Measurements from ENCODE around the gene WNK1.

- TF ChIP-seq CTCF (IDR thresholded peaks at IDR 0.05; ENCODE audit: insufficient read depth, low read depth, low read length) (no peak), EZH2 (IDR thresholded peaks at IDR 0.05; ENCODE audit: insufficient read depth, low read length) (no peak)
Measured at GRCh38 chr12:938810-939209, 186.4 kb downstream of the WNK1 start.

Data from astrocyte (in vitro differentiated cells and primary cell).